ENCODE results near the gene PLPP7. TPM values are rescaled to one million over a fixed set of nuclear protein-coding genes. Genes with fewer than 3 reads are reported as not detected.

PLPP7 gene
- polyA plus RNA-seq, 1 donor from 2014 or later: 0.87 TPM

GRCh38 chr9:131280660-131281059 lies 8.9 kb upstream of the PLPP7 start:
- Histone ChIP-seq H3K79me2 (replicated peaks; ENCODE audit: insufficient read depth, low read length) (no peaks in the 10 kb centered on the region), H3K9ac (ENCODE audit: low read length) (no peak overlapping the region), H3K4me3 (ENCODE audit: low read length) (no peak overlapping the region), H2AFZ (ENCODE audit: low read depth, low read length) (no peak overlapping the region), H3K4me2 (ENCODE audit: low read length) (no peak overlapping the region), H3K9me2 (ENCODE audit: insufficient read depth, low read length) (no peaks in the 10 kb centered on the region), H3K27me3 (ENCODE audit: insufficient read depth, low read depth, low read length) (peaks cover 33% of the 10 kb centered on the region), H3F3A (ENCODE audit: insufficient read depth, low read length, poor library complexity, severe bottlenecking) (no peaks in the 10 kb centered on the region), H3K36me3 (ENCODE audit: insufficient read depth, low read length) (no peaks in the 10 kb centered on the region), H3K27ac (ENCODE audit: low read length) (no peak overlapping the region), H3K9me3 (ENCODE audit: low read length) (no peaks in the 10 kb centered on the region), H4K20me1 (ENCODE audit: insufficient read depth) (no peaks in the 10 kb centered on the region)
- TF ChIP-seq POLR2AphosphoS5 (IDR thresholded peaks at IDR 0.05) (no peak), RAD21 (conservative IDR thresholded peaks at IDR 0.05) (no peak), EZH2 (IDR thresholded peaks at IDR 0.05; ENCODE audit: borderline replicate concordance, insufficient read depth, low read length, poor library complexity, severe bottlenecking) (no peak), REST (IDR thresholded peaks at IDR 0.05; ENCODE audit: borderline replicate concordance) (no peak), EP300 (conservative IDR thresholded peaks at IDR 0.05; ENCODE audit: poor library complexity, severe bottlenecking) (no peak), MXI1 (conservative IDR thresholded peaks at IDR 0.05; ENCODE audit: poor library complexity, severe bottlenecking) (no peak), CTCF (IDR thresholded peaks at IDR 0.05; ENCODE audit: poor library complexity, severe bottlenecking) (no peak), SMC3 (conservative IDR thresholded peaks at IDR 0.05; ENCODE audit: poor library complexity) (no peak), TAF1 (IDR thresholded peaks at IDR 0.05; ENCODE audit: low read depth) (no peak)

- no peak overlapping the region for H3K4me3 ChIP-seq (ENCODE audit: low read length)
- H3K79me2 ChIP-seq (replicated peaks; ENCODE audit: insufficient read depth, low read length): no peaks in the 10 kb centered on the region
- H3F3A ChIP-seq (ENCODE audit: insufficient read depth, low read length, poor library complexity, severe bottlenecking): no peaks in the 10 kb centered on the region
- no peak overlapping the region for H3K27ac ChIP-seq (ENCODE audit: low read length)
- H3K36me3 ChIP-seq (ENCODE audit: insufficient read depth, low read length): no peaks in the 10 kb centered on the region
- H3K9me3 ChIP-seq (ENCODE audit: low read length): no peaks in the 10 kb centered on the region
- H3K27me3 ChIP-seq (ENCODE audit: insufficient read depth, low read depth, low read length): peaks cover 26% of the 10 kb centered on the region
- H2AFZ ChIP-seq (ENCODE audit: low read depth, low read length): no peak overlapping the region
- H3K9ac ChIP-seq (ENCODE audit: low read length): no peak overlapping the region
- H4K20me1 ChIP-seq (ENCODE audit: insufficient read depth): no peaks in the 10 kb centered on the region
- no peak for TF ChIP-seq CTCF (IDR thresholded peaks at IDR 0.05; ENCODE audit: poor library complexity, severe bottlenecking)
- TF ChIP-seq REST (IDR thresholded peaks at IDR 0.05; ENCODE audit: borderline replicate concordance): no peak
- no peak for TF ChIP-seq MXI1 (conservative IDR thresholded peaks at IDR 0.05; ENCODE audit: poor library complexity, severe bottlenecking)
- TF ChIP-seq POLR2AphosphoS5 (IDR thresholded peaks at IDR 0.05): no peak
- no peak for TF ChIP-seq TAF1 (IDR thresholded peaks at IDR 0.05; ENCODE audit: low read depth)
- TF ChIP-seq EZH2 (IDR thresholded peaks at IDR 0.05; ENCODE audit: borderline replicate concordance, insufficient read depth, low read length, poor library complexity, severe bottlenecking): no peak
- TF ChIP-seq RAD21 (conservative IDR thresholded peaks at IDR 0.05): no peak
- TF ChIP-seq EP300 (conservative IDR thresholded peaks at IDR 0.05; ENCODE audit: poor library complexity, severe bottlenecking): no peak
- H3K9me2 ChIP-seq (ENCODE audit: insufficient read depth, low read length): no peaks in the 10 kb centered on the region
- H3K4me2 ChIP-seq (ENCODE audit: low read length): no peak overlapping the region
Observed at GRCh38 chr9:131281119-131281965, 8.2 kb upstream of the PLPP7 start.
